Urothelium cell line (cell line): ENCODE data around the gene TLDC2.
"Not testable (repeated sequence)": the region's sequence is repeated elsewhere in the genome, so short reads cannot be mapped to it uniquely, and the experiment has no call there.

Source experiments
- DNase-seq: peaks from one replicate; pipeline ENCODE4 v3.0.0; 2011; ENCODE audit warnings: low spot score, mixed read lengths
- FAIRE-seq: peaks from 2 replicates; lab custom pipeline; 2011; peaks lifted over from hg19 to GRCh38; lab: Jason Lieb, UNC

The TLDC2 gene

GRCh38 chr20:36875702-36876472 is at the start of gene TLDC2:
TLDC2 (plus strand) TSS chr20:36876138; CDS start chr20:36876175, 37 bp downstream.
- DNase-seq, result no peak
- FAIRE-seq, result no peak

GRCh38 chr20:36826554-36827244 is 49.2 kb upstream of the TLDC2 start:
- FAIRE-seq, result no peak
- DNase-seq, result no peak

- no peak for DNase-seq
- no peak for FAIRE-seq
Observed at GRCh38 chr20:36827541-36828279, 48.2 kb upstream of the TLDC2 start.

- DNase-seq, result no peak
- no peak for FAIRE-seq
Observed at GRCh38 chr20:36830791-36831691, 44.9 kb upstream of the TLDC2 start.

GRCh38 chr20:36832791-36833190 is 43.1 kb upstream of the TLDC2 start:
- no peak for FAIRE-seq
- no peak for DNase-seq

- no peak for DNase-seq
- no peak for FAIRE-seq
Observed at GRCh38 chr20:36833275-36834020, 42.5 kb upstream of the TLDC2 start.

- DNase-seq (no peak), FAIRE-seq (no peak)
Observed at GRCh38 chr20:36835025-36835424, 40.9 kb upstream of the TLDC2 start.

- peak; percentile 97 for FAIRE-seq
- DNase-seq, result peak; percentile 99
Observed at GRCh38 chr20:36835453-36836198, 40.3 kb upstream of the TLDC2 start.

GRCh38 chr20:36836591-36837269 is 39.2 kb upstream of the TLDC2 start:
- DNase-seq (peak; percentile 59), FAIRE-seq (peak; percentile 20)

GRCh38 chr20:36838376-36838775 is 37.6 kb upstream of the TLDC2 start:
- DNase-seq, FAIRE-seq: not testable (repeated sequence)

- FAIRE-seq, result no peak
- no peak for DNase-seq
Observed at GRCh38 chr20:36839150-36839549, 36.8 kb upstream of the TLDC2 start.

- FAIRE-seq, DNase-seq: not testable (repeated sequence)
Observed at GRCh38 chr20:36841030-36841429, 34.9 kb upstream of the TLDC2 start.

- FAIRE-seq, result no peak
Observed at GRCh38 chr20:36845288-36845971, 30.5 kb upstream of the TLDC2 start.

GRCh38 chr20:36847009-36847709 is 28.8 kb upstream of the TLDC2 start:
- FAIRE-seq (no peak), DNase-seq (no peak)

More at GRCh38 chr20:36845288-36845971, 30.5 kb upstream of the TLDC2 start:
- DNase-seq, result no peak

GRCh38 chr20:36847710-36848040 is 28.3 kb upstream of the TLDC2 start:
- FAIRE-seq (no peak), DNase-seq (no peak)

GRCh38 chr20:36848078-36848660 is 27.8 kb upstream of the TLDC2 start:
- FAIRE-seq (no peak), DNase-seq (peak; percentile 50)

GRCh38 chr20:36848677-36849076 is 27.3 kb upstream of the TLDC2 start:
- DNase-seq, result no peak
- FAIRE-seq, result no peak
